NOMO-1 treated with DMSO at 0.1 percent for 48 hours (cell line): ENCODE measurements around the gene ATP5PO.

Source experiments
- DNase-seq: peaks from one replicate; lab custom pipeline; 2025; ENCODE audit not compliant: unreplicated experiment; lab: John Stamatoyannopoulos, UW

The ATP5PO gene, protein sequence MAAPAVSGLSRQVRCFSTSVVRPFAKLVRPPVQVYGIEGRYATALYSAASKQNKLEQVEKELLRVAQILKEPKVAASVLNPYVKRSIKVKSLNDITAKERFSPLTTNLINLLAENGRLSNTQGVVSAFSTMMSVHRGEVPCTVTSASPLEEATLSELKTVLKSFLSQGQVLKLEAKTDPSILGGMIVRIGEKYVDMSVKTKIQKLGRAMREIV

DNA sequence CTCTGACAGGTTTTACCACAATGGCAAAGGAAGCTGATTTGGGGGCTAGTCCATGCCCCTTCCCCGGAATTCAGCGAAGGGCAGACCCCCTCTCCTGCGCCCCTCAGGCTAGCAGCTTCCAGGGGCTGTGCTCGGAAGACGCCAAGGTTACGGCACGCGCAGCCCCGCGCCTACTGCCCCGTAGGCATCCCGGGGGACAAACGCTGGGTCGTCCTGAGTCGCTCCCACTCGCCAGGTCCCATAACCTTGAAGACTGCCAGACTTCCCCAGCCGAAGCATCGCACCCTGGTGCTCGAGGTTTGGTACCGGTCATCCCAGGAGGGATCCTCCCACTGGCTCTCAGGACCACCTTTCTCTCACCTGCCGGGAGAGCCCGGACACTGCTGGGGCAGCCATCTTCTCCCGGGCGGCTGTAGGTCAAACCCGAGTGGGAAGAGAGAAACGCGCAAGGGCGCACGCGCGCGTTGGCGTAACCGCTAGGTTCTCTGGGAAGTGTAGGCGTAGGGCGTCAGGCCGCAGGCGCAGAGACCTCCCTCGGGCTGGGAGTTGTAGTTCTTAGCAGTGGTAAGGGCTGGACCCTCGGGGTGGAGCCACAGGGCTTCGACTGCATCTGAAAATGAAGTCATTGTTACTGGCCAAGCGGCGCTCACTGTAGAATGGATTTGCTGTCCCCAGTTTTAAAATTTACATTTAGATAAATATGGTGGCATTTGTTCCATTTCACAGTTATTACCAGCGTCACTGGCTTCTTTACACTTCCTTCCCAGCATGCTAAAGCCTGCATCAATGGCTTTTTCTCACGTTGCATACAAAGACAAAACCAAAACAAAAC, at the start of gene ATP5PO:
TSS of gene ATP5PO (minus strand) at position 437 of the 832 bp plus-strand sequence. CDS start at position 396, 41 bp downstream.
- peak; percentile 98 for DNase-seq

DNA sequence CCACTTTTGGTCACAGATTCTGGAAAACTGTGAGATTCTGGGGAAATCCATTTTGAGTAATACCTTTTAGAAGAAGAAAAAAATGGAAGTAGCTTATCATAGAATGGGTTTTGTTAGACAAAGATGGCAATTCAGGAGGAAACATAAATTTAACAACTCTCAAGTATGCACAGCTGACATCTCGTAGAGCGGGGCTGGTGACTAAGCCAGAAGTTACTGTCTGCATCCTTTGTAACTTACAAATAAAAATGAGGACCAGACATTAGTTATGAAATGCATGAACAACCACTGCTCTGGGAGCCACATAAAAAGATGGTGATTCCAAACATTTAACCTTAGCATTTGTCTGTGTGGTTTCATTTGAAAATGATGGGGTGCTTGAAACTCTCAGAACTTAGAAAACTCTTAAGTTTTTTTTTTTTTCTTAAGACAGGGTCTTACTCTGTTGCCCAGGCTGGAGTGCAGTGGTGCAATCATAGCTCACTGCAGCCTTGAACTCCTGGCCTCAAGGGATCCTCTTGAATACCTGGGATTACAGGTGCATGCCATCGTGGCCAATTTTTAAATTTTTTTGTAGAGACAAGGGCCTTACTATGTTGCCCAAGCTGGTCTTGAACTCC, 49.2 kb upstream of the ATP5PO start:
- DNase-seq = no peak

GRCh38 chr21:33963848-33964555, 48.4 kb upstream of the ATP5PO start:
- DNase-seq = no peak

GRCh38 chr21:33962290-33962689, 46.7 kb upstream of the ATP5PO start:
- no peak for DNase-seq

DNA sequence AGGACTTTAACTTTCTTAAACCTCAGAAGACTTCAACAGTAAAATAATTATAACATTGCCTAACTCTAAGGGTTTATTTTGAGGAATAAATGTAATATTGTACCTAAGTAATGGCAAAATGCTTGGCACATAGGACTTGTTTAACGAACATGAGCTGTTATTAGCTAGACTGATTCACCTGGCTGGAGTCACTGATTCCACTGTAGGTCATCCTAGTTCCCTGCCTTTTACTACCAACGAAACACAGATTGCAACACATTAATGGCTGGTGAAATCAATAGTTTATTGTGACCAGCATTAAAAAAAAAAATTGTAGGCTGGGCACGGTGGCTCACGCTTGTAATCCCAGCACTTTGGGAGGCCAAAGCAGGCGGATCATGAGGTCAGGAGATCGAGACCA, 45.5 kb upstream of the ATP5PO start:
- DNase-seq = no peak

GRCh38 chr21:33959680-33960079, 44.1 kb upstream of the ATP5PO start:
- DNase-seq = no peak

DNA sequence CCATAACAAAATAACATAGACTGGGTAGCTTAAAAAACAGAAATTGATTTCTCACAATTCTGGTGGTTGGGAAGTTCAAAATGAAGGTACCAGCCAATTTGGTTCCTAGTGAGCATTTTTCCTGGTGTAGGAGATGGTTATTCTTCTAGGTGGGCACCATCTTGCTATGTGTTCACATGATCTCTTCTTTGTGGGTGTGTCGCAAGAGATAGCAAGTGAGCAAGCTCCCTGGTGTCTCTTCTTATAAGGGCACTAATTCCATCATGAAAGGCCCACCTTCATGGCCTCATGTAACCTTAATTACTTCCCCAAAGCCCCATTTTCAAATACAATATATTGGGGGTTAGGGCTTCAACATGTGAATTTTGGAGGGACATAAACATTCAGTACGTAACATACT, 38.8 kb upstream of the ATP5PO start:
- no peak for DNase-seq

DNA sequence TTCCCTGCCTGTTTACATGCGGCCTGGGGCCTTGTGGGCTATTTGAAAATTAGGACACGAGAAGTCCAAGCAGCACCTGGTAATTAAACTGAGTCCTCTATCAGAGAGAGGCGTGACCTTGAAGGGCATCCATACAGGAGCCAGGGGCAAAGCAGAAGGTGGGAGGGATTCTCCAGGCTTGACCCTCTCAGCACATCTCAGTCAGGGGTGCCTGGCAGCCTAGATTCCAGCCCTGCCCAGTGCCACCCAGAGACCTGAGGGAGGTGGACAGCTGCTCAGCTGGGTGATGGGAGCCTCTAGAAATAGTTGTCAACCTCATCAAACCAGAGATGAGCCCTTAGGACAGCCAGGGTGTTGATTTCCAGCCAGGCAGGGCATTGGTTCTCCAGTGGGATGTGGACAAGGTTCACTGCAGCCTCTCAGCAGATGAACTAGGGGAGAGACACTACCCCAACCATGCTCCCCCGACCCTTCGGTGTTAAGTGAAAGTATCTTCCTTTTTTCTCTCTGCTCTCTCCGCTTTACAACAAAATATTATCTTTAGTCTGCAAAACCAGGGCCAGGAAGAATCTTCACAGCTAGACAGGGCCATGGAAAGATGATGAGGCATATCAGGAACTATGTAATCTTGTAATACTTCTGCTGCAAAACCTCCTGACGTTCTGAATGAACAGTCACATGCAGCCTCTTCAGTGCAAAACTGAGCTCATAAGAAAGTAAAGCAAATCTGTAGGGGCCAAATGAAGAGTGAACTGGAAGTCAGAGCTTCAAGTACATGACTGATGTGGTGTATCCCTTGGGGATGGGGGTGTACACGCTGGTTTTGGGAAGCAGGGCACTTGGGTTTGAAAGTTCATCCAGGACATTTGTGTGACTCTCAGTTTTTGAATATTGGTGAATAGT, 35.9 kb upstream of the ATP5PO start:
- DNase-seq = no peak

DNA sequence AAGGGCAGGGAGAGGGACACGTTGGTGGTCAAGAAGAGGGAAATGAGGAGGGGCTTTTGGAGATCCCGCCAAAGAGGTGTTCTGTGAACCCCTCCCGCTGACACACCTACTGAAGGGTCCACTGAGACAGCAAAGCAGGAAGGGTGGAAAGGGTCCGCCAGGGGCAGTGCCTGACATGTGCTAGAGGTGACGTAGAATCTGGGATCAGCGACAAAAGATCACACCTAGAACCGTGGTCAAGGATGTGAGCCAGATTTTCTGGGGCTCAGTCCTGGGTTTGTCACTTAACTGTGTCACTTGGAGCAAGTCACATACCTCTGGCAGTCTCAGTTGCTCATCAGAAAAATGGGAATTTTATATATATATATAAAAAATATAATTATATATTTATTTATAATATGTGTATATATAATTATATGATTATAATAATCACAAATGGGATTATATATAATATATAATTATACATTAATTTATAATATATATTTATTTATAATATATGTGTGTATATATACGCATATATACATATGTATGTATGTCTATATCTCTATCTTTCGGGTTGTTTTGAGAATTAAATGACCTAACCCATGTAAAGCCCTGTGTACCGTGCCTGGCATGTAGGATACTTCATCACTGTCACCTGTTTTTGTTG, 35.0 kb upstream of the ATP5PO start:
- no peak for DNase-seq

- no peak for DNase-seq
These were observed 34.2 kb upstream of the ATP5PO start for GRCh38 chr21:33949516-33950430.

DNA sequence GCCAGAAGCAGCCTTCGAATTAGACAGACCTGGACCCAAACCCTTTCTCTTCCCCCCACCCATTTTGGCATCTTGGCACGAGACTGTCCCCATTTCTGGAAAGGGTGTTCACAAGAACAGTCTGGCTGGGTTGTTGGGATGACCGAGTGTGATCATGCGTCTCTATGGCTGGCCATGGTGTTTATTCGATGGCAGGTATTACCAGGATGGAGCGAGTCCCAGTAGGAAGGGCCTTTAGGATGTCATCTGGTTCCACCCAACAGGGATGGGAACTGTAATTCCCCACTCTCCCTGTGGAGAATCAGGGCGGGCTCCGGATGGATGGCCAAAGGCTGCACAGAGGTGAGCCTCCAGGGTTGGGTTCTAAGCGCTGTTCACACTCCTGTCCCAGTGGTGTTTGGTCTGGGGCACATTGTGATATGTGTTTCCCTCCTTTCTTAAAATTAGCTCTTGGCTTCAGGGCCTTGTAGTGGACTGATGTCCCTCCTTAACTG, 33.4 kb upstream of the ATP5PO start:
- DNase-seq = no peak

DNA sequence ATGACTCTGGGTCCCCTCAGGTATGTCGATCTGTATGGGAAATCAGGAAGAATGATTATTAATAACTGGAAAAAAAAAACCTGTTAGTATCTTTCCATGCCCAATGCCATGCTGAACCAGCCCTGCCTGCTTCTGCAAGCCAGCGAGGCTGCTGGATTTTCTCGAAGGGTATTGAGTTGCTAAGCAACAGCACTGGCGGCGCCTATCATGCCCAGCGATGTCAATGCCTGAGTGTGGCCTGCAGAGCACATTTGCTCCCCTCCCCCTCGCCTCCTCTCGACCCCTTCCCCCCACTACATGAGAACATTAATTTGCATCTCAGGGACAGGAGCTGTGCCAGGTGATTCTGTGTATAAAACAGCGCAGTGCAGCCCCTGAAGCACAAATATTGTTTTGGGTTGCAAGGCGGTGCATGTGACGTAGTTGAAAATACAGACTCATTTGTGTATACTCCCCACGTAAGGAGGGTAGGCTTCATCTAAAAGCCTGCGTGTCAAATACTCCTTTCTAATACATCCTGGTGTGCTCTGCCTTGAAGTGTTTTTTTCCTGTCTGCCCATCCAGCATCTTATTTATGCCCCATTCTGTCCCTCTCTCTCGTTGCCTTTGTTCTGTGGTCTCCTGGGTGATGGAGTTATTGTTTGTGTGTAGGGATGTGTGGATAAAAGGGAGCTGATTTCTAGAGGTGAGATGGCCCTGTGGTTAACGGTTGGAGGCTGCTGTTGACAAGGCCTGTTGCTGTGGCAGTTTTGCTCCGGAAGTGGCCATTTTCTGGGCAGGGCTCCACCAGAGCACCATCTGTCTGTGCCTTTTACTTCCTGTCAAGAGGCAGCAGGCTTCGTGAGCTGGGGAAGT, 32.7 kb upstream of the ATP5PO start:
- DNase-seq = peak; percentile 86

DNA sequence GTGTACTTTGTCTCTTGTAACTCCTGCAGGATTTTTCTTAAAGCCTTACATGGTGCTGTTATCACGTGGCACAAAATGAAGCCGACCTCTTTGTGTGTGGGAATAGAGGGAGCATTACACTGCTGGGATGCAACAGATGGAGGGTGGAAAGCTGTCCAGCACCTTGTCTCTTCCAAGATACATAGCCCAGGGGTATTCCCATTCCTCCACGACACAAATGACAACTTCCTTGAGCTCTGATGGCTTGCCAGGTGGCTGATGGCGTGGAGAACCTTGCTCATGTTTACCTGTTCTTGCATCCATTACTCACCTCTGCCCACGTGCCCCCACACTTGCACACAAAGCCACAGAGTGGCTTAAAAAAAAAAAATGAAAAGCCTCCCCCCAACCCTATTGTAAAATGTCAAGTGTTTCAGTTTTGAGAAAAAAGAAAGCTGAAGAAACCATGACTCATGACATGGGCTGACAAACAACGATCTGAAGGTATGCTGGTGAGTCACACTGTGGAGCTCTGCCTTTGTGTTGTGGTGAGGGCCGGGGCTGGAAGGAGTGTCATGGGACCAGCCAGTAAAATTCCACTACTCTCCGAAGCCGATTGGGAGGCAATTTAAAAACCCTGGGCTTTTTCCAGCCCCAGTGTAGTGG, 32.0 kb upstream of the ATP5PO start:
- DNase-seq = peak; percentile 93

DNA sequence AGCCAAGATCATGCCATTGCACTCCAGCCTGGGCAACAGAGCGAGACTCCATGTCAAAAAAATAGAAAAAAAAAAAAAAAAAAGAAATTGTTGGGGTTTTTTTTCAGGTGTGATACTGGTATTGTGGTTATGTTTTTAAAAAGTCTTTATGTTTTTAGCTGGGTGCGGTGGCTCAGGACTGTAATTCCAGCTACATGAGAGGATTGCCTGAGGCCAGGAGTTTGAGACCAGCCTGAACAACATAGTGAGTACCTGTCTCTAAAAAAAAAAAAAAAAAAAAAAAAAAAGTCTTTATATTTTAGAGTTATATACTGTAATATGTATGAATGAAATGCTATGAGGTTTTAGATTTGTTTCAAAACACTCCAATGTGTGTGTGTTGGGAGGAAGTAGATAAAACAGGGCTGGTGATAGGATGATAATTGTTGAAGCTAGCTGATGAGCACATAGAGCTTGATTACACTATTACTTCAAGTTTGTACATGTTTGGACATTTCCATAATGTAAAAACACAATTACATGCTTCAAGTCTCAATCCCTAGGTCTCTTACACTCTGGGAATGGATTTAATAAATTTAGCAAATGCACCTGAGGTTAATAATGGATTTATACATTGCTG, 30.2 kb upstream of the ATP5PO start:
- DNase-seq = peak; percentile 62

GRCh38 chr21:33944185-33944763, 28.7 kb upstream of the ATP5PO start:
- no peak for DNase-seq

DNA sequence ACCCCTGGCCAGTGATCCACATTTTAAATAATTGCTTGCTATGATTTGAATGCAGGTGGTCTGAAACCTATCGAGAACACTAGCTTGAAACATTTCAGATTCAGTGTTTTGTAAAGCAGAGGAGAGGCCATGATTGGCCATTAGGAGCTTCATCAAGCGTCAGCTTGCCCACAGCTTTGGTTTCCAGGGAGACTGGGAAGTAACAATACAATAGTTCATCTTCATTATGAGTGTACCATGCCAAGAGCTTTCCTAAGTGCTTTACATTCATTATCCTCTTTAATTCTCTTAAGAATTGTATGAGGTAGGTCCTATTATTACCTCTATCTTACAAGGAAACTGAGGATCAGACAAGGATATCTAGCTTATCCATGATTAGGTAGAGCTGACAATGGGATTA, 27.7 kb upstream of the ATP5PO start:
- DNase-seq = no peak

DNA sequence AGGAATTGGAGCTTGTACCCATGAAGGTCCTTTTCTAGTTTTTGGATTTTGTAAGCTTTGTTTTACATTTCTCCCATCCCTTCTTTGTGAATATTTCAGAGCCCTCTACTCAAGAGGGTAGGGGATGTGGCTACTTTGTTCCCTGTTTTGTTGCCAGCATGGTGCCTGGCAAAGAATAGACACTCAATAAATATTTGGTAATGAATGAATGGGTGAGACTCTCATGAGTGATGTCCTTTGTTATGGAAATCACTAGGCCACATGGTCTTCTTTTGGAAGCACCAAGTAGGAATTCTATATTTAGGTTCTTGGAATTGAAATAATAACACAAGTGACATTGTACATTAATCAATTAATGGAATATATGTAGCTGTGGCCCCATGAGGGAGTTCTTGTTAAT, 26.8 kb upstream of the ATP5PO start:
- no peak for DNase-seq
